Kasumi-1 (cell line): Measurements from ENCODE around the gene FRMPD4.
A peak's percentile ranks its signal among the peaks of the same experiment; 100 is the strongest.

Source experiments
- DNase-seq, 2 experiments: peaks; one replicate each; lab custom pipeline; 2025; lab: John Stamatoyannopoulos, UW

The FRMPD4 gene

GRCh38 chrX:12767856-12768255 lies 629.6 kb downstream of the FRMPD4 start:
- DNase-seq = no peak

DNA sequence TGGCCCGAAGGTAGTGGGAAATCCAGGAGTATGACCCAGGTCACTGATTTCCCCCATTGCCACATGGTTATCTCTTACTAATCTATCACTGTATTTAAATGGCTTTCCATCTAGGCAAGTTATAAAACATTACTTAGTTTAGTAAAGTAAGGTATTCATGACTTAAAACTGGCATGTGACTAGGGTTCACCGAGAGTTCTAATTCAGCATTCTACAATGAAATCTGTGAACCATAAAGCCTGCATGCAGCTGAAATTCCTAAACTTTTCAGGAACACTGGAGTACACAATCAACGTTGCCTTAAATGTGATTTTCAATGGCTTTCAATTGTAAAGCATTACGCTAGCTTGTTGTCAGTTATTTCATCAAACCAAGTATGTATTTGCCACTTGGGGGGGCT lies 630.2 kb downstream of the FRMPD4 start:
- no peak for DNase-seq

DNA sequence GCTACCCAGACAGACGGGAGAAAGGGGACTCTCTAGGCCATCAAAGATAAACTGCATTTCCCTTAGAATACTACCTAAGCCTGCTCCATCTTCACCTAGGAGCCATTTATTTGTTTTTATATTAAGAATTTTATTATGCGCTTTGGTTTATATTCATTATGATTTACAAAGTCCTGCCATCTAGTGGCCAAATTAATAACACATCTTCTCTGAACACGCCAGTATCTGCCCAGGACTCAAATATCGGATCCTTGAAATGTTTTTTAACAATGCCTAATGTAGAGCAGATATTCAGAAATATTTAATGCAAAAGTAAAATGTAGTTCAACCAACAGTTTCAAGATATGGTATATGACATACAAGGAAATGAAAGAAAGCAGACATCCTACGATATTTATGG lies 632.2 kb downstream of the FRMPD4 start:
- peak; percentile 38 to 52 for DNase-seq

DNA sequence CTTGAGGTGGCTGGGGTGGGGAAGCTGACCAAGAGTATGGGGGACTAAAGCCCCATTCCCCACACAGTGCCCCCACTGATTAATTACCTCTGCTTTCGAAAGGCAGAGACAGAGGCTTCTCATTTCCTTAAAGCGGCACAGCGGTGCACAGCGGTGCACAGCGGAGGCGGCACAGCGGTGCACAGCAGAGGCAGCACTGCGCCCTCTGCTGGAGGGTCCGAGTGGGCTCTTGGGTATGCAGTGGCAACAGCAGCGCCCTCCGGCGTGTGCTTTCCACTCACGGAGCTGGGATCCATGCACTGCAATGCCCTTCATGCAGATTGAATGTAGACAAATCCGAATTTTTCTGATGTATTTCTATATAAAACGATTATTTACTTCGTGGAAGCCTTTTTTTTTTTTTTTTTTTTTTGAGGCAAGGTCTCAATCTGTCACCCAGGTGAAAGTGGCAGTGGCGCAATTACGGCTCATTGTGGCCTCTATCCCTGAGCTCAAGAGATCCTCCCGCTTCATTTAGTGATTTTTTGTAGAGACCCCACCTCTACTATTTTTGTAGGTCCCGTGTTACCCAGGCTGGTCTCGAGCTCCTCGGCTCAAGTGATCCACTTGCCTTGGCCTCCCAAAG lies 633.3 kb downstream of the FRMPD4 start:
- DNase-seq = peak; percentile 50 to 70
